ENCODE results near the gene DPP4.
"Not testable (repeated sequence)": the region's sequence is repeated elsewhere in the genome, so short reads cannot be mapped to it uniquely, and the experiment has no call there.

Gene DPP4

DNA sequence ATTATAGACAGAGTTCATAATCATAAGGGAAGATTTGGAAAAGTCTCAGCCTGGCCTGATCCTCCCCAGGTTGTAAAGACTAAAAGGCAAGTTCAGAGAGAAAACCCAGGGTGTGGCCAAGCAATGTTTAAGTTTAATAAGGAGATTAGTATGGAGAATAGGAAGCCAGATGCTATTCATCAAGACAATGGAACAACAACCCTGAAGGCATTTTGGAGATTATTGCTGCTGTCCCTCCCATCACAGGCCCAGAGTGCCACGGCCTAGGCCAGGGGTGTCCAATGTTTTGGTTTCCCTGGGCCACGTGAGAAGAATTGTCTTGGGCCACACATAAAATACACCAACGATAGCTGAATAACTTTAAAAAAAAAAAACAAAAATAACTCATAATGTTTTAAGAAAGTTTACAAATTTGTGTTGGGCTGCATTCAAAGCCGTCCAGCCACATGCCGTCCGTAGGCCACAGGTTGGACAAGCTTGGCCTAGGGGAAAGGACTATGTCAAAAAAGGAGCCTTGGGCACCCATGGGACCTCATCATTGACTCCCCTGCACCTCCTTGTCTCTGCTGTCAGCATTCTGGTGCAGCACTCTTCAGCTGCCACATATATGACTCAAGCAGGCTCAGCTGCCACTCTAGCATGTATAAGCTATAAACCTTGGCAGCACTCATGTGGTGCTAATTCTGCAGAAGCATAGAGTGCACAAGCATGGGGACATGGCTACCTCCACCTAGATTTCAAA is 20.8 kb downstream of the DPP4 start:
- Histone ChIP-seq H3K4me3 (ENCODE audit: low read length) (no peak overlapping the region), H3K36me3 (ENCODE audit: insufficient read depth, low read depth, low read length) (no peaks in the 10 kb centered on the region), H3K27me3 (ENCODE audit: insufficient read depth, low read length) (no peaks in the 10 kb centered on the region), H3K9me3 (ENCODE audit: insufficient read depth, low read depth, low read length) (no peaks in the 10 kb centered on the region; the same call in 1 of the 2 replicates), H3K4me1 (ENCODE audit: insufficient read depth, low read length) (no peaks in the 10 kb centered on the region), H3K9ac (ENCODE audit: low read depth, low read length) (no peak overlapping the region), H3K27ac (ENCODE audit: low read length) (no peak overlapping the region)

DNA sequence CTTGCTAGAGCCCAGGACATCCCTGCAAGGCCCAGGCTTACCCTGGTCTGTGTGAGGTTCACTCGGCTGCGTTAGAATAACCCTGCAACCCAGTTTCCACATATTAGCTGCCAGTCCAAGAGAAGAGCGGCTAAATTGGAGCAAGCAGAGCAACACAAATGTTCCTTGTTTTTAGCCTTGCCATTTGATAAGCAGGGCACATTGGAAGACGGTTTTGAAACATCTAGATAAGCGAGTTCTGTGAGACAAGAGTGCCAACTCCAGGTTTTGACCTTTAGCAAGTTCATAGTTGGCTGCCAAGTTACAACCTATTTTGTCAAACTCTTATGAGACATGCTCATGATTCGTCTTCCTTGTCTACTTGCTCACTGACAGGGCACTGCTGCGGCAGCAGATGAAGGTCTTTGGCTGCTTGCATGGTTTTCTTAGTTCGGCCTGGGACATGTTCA is 23.5 kb downstream of the DPP4 start:
- no peaks in the 10 kb centered on the region for H3K36me3 ChIP-seq (ENCODE audit: insufficient read depth, low read depth, low read length)
- H3K27me3 ChIP-seq (ENCODE audit: insufficient read depth, low read length) = no peaks in the 10 kb centered on the region

DNA sequence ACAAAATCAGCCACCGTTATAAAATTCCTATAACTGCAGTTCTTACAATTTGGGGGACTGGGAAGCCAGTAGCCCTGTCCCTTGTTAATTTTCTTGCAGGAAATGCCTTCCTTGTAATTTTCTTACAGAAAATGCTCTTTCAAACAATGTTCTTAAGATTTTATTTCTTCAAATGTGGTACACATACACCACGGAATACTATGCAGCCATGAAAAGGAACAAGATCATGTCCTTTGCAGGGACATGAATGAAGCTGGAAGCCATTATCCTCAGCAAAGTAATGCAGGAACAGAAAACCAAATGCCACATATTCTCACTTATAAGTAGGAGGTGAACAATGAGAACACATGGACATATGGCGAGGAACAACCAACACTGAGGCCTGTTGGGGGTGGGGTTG is 24.9 kb downstream of the DPP4 start:
- H3K27me3 ChIP-seq (ENCODE audit: insufficient read depth, low read length); H3K9ac ChIP-seq (ENCODE audit: low read depth, low read length); H3K36me3 ChIP-seq (ENCODE audit: insufficient read depth, low read depth, low read length); H3K4me3 ChIP-seq (ENCODE audit: low read length); H3K9me3 ChIP-seq (ENCODE audit: insufficient read depth, low read depth, low read length); H3K27ac ChIP-seq (ENCODE audit: low read length); H3K4me1 ChIP-seq (ENCODE audit: insufficient read depth, low read length): not testable (repeated sequence)

More for the DNA sequence above, 23.5 kb downstream of the DPP4 start:
- no peak overlapping the region for H3K4me3 ChIP-seq (ENCODE audit: low read length)
- H3K9me3 ChIP-seq (ENCODE audit: insufficient read depth, low read depth, low read length) = no peaks in the 10 kb centered on the region
- no peak overlapping the region for H3K9ac ChIP-seq (ENCODE audit: low read depth, low read length)
- H3K27ac ChIP-seq (ENCODE audit: low read length) = no peak overlapping the region
- H3K4me1 ChIP-seq (ENCODE audit: insufficient read depth, low read length) = no peaks in the 10 kb centered on the region

DNA sequence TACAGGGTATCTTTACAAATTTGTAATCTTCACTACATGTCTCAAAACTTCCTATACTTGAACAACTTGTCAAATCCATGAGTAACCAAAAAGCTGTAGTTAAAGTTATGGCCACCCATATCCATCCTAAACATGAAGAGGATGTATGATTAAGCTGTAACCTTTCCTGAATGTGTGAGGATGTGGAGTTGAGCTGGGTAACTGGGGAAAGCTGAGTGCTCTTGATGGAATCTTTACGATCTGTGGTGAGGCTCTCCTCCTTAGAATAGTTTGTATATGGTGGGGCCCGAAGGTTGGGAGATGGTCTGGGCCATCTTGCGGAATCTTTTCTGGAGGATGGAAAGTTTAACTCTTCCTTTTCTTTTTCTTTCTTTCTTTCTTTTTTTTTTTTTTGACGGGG is 29.4 kb downstream of the DPP4 start:
- H3K36me3 ChIP-seq (ENCODE audit: insufficient read depth, low read depth, low read length) = no peaks in the 10 kb centered on the region
- H3K9ac ChIP-seq (ENCODE audit: low read depth, low read length) = no peak overlapping the region
- no peaks in the 10 kb centered on the region for H3K9me3 ChIP-seq (ENCODE audit: insufficient read depth, low read depth, low read length)
- H3K27me3 ChIP-seq (ENCODE audit: insufficient read depth, low read length) = no peaks in the 10 kb centered on the region
- H3K27ac ChIP-seq (ENCODE audit: low read length) = no peak overlapping the region
- H3K4me1 ChIP-seq (ENCODE audit: insufficient read depth, low read length) = no peaks in the 10 kb centered on the region
- no peak overlapping the region for H3K4me3 ChIP-seq (ENCODE audit: low read length)

DNA sequence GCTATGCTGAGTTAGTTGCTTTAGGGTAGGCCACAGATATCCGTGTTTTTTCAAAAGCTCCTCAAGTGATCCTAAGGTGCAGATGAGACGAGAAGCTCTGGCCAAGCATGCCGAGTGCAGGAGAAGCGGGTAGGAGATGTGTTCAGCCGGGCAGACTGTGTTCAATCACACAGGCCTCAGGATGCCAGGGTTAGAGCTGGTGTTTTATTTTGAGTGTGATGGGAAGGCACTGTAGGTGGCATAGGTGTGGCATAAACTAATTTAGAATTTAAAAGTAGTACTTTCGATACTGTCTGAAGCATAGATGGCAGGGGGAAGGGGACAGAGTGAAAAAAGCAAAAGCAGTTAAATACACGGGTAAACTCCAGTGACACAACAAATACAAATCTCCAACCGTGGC is 30.9 kb downstream of the DPP4 start:
- Histone ChIP-seq H3K36me3 (ENCODE audit: insufficient read depth, low read depth, low read length) (no peaks in the 10 kb centered on the region), H3K9me3 (ENCODE audit: insufficient read depth, low read depth, low read length) (no peaks in the 10 kb centered on the region), H3K27me3 (ENCODE audit: insufficient read depth, low read length) (no peaks in the 10 kb centered on the region), H3K27ac (ENCODE audit: low read length) (no peak overlapping the region), H3K4me1 (ENCODE audit: insufficient read depth, low read length) (peaks cover 5% of the 10 kb centered on the region; the same call in 1 of the 2 replicates), H3K4me3 (ENCODE audit: low read length) (no peak overlapping the region), H3K9ac (ENCODE audit: low read depth, low read length) (no peak overlapping the region)

DNA sequence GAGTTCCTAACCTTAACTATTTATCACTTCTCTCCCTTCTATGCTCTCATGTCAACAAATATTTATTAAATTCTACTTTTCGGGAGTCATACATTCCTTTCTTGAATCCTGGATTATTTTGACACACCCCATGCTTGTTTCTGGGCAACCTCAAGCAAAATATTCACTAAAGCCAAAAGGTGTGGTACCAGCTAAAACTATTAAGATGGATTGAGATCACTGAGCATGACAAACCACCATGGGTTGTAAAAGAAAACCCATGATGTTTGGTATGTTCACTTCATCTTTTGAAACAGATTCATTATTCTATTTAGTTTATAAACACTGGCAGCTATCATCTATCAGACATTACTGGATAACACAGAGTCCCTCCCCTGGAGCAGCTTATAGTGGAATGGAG is 32.5 kb downstream of the DPP4 start:
- H3K4me1 ChIP-seq (ENCODE audit: insufficient read depth, low read length) = peaks cover 21% of the 10 kb centered on the region; the same call in 1 of the 2 replicates
- H3K27me3 ChIP-seq (ENCODE audit: insufficient read depth, low read length) = no peaks in the 10 kb centered on the region
- H3K27ac ChIP-seq (ENCODE audit: low read length) = no peak overlapping the region
- no peak overlapping the region for H3K9ac ChIP-seq (ENCODE audit: low read depth, low read length)
- H3K4me3 ChIP-seq (ENCODE audit: low read length) = no peak overlapping the region
- no peaks in the 10 kb centered on the region for H3K36me3 ChIP-seq (ENCODE audit: insufficient read depth, low read depth, low read length)
- H3K9me3 ChIP-seq (ENCODE audit: insufficient read depth, low read depth, low read length) = no peaks in the 10 kb centered on the region

DNA sequence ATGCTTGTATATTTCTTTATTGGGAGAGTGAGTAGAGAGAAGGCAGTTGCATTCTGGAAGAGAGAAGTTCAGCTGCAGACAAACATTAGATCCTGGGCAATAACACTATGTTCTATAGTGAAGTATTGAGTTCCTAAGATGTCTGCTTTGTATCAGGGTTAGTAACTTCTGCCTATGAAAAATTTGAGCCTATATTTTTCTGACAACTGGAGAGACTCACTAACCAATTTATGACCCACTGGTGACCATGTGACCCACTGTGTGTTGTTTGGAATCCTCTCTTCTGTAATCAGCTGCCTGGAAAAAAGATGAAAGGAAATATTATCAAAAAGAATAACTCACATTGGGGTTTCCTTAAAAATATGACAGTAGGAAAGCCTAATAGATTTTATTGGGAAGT is 35.3 kb downstream of the DPP4 start:
- no peak overlapping the region for H3K9ac ChIP-seq (ENCODE audit: low read depth, low read length)
- no peaks in the 10 kb centered on the region for H3K36me3 ChIP-seq (ENCODE audit: insufficient read depth, low read depth, low read length)
- H3K4me3 ChIP-seq (ENCODE audit: low read length) = no peak overlapping the region
- no peaks in the 10 kb centered on the region for H3K9me3 ChIP-seq (ENCODE audit: insufficient read depth, low read depth, low read length)
- H3K27me3 ChIP-seq (ENCODE audit: insufficient read depth, low read length) = no peaks in the 10 kb centered on the region
- no peak overlapping the region for H3K27ac ChIP-seq (ENCODE audit: low read length)
- peaks cover 23% of the 10 kb centered on the region; the same call in 1 of the 2 replicates for H3K4me1 ChIP-seq (ENCODE audit: insufficient read depth, low read length)

DNA sequence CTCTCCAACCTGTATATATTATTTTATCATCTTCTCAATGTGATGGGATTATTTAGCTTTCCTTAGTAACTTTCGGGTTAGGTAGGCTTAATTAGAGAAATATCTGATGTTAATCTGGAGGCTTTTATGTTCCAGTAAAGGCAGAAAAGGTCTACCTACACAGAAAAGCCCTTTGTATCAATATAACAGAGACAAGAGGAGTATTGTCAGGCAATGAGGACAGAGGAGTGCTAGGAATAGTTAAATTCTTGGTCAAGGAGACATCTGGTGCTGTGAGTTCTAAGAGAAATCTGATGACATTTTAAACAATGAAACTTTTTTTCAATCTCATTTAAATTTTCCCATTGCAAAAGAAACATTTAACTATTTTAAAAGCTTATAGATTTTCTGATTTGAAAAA is 36.1 kb downstream of the DPP4 start:
- H3K27ac ChIP-seq (ENCODE audit: low read length) = no peak overlapping the region
- no peaks in the 10 kb centered on the region for H3K9me3 ChIP-seq (ENCODE audit: insufficient read depth, low read depth, low read length)
- no peak overlapping the region for H3K9ac ChIP-seq (ENCODE audit: low read depth, low read length)
- no peaks in the 10 kb centered on the region for H3K27me3 ChIP-seq (ENCODE audit: insufficient read depth, low read length)
- H3K4me3 ChIP-seq (ENCODE audit: low read length) = 0 out of 2 replicates have a peak overlapping the region, but pooled peaks have one; percentile 22
- H3K4me1 ChIP-seq (ENCODE audit: insufficient read depth, low read length) = peaks cover 23% of the 10 kb centered on the region; the same call in 1 of the 2 replicates
- no peaks in the 10 kb centered on the region for H3K36me3 ChIP-seq (ENCODE audit: insufficient read depth, low read depth, low read length)

DNA sequence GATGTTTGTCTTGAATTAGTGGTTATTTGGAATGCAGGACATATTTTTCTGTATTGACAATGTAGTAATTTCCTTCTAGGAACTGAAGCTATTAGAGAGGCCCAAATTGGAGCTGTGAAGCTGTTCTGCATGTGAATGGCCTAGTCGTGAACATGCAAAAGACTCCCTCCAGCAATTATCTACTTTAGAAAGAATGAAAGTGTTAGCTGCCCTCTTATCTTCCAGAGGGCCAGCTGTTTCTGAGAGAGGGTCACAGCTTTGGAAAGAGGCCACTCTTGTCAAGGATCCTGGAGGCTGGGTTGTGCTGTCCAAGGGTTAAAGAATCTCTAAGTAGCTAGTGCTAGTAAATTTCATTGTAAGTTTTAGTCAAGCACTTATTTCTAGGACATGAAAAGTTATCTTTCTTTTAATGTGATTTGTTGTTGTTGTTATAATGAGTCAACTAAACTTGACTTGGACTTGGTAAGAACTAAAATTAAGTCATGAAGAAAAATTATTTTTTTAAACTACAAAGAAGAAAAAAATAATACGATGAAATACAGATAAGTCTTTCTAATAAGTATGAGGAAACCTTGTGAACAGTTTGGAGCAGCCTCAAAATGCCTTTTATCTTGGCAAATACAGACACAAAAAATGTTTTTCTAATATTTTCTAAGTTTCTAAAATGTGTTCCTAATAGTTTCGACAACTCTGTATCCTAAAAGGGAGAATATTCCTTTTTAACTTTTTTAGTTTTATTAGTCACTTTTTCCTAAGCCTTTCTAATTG is 36.8 kb downstream of the DPP4 start:
- peaks cover 23% of the 10 kb centered on the region; the same call in 1 of the 2 replicates for H3K4me1 ChIP-seq (ENCODE audit: insufficient read depth, low read length)
- no peaks in the 10 kb centered on the region for H3K36me3 ChIP-seq (ENCODE audit: insufficient read depth, low read depth, low read length)
- no peak overlapping the region for H3K9ac ChIP-seq (ENCODE audit: low read depth, low read length)
- no peaks in the 10 kb centered on the region for H3K9me3 ChIP-seq (ENCODE audit: insufficient read depth, low read depth, low read length)
- H3K4me3 ChIP-seq (ENCODE audit: low read length) = peak overlapping the region; percentile 22; the same call in 1 of the 2 replicates
- no peak overlapping the region for H3K27ac ChIP-seq (ENCODE audit: low read length)
- no peaks in the 10 kb centered on the region for H3K27me3 ChIP-seq (ENCODE audit: insufficient read depth, low read length)

DNA sequence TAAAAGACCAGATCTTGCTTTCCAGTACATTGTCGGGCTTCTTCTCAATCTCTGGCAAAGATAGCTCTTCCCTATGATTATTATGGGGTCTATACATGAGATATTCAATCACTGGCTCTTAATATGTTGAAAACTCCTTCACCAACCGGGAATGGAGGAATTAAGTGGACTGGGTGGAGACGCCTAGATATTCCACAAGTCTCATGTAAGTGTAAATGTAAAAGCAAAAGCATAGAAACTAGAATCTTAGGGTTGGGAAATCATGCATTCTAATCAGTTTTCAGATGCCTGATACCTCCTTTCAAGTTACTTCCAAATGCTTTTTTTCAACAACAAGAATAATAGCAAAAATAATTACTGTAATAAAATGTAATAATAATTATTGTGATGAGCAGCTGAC is 38.0 kb downstream of the DPP4 start:
- Histone ChIP-seq H3K27me3 (ENCODE audit: insufficient read depth, low read length) (no peaks in the 10 kb centered on the region), H3K4me1 (ENCODE audit: insufficient read depth, low read length) (peaks cover 28% of the 10 kb centered on the region; the same call in 1 of the 2 replicates), H3K4me3 (ENCODE audit: low read length) (no peak overlapping the region), H3K27ac (ENCODE audit: low read length) (no peak overlapping the region), H3K9ac (ENCODE audit: low read depth, low read length) (no peak overlapping the region), H3K36me3 (ENCODE audit: insufficient read depth, low read depth, low read length) (no peaks in the 10 kb centered on the region), H3K9me3 (ENCODE audit: insufficient read depth, low read depth, low read length) (no peaks in the 10 kb centered on the region)

DNA sequence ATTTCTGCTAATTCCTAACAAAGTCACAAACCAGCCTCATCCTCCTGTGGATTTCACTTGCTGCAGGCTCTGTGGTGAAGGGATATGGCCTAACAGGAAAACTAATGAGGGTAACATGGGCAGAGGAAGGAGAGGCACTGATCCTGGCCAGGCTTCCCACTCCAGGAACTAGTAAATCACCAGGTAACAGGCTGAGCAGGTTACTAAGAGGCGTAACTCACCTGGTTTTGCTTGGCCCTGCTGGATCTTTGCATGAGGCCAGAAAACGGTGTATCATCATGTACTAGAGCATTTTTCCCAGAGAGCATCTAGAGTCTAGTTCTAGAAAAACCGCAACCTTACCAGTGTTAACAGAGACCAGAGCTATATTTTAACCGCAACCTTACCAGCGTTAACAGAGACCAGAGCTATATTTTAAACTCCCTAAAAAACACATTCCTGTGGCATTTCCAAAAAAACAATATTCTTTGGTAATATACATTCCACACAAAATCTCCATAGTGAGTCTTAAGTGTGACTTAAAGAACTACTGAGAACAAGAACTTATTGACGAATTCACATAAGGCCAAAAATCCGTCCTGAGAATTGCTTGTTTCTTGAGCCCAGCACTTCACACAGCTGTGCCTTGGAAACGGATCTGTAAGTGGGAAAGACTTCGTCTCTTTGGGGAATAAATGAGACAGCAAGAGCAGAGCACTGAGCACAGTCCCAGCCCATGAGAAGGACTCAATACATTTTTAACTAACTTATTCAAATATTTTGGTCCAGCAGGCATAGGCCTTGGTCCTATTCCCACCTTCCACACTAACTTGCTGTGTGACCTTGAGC is 43.4 kb downstream of the DPP4 start:
- Histone ChIP-seq H3K27me3 (ENCODE audit: insufficient read depth, low read length) (no peaks in the 10 kb centered on the region), H3K36me3 (ENCODE audit: insufficient read depth, low read depth, low read length) (no peaks in the 10 kb centered on the region), H3K27ac (ENCODE audit: low read length) (no peak overlapping the region), H3K9ac (ENCODE audit: low read depth, low read length) (no peak overlapping the region), H3K4me1 (ENCODE audit: insufficient read depth, low read length) (peaks cover 5% of the 10 kb centered on the region; the same call in 1 of the 2 replicates), H3K4me3 (ENCODE audit: low read length) (no peak overlapping the region), H3K9me3 (ENCODE audit: insufficient read depth, low read depth, low read length) (no peaks in the 10 kb centered on the region)

All from iPS-20b (cell line).